HG02943 (cell line): Measurements from ENCODE around the gene ARHGAP24.

ENCODE experiments used
- ATAC-seq: cut with Tn5 transposase; IDR thresholded peaks from one replicate; pipeline ENCODE4 v1.9.1; 2021; ENCODE audit warnings: mild to moderate bottlenecking, low read depth, moderate library complexity; ENCODE audit not compliant: unreplicated experiment

Gene ARHGAP24

DNA sequence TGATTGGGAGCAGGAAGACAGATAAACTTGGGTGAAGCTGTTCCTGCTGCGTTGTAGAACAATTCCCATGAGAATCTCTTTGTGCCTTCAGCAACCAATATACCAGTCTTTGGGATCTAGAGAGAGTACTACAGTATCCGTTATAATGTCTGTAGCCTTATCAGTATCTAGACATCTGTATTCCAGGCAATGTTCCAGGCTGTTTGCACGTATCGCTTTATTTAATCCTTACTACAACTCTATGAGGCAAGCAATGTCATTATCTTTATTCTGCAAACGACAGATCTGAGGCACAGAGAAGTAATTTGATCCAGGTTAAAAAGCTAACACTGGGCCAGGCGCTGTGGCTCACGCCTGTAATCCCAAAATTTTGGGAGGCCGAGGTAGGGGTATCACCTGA, 251.6 kb downstream of the ARHGAP24 start:
- no peak for ATAC-seq

DNA sequence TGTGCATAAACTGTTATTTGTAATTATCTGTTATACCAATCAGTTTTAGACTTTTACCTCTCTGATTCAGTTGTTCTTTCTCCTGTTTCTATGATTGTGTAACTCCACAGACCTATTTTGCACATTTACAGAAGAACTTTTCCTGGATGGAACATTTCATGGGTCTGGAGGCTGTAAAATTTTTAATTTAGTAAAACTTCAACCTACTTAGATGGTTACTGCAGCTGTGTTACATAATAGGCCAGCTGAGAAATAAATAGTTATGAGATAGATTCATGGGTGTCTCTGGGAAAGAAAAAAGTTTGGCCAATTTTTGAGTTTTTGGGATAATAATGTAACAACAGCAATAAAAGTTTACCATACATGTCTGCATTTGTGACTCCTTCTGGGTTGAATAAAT, 253.5 kb downstream of the ARHGAP24 start:
- ATAC-seq: no peak

DNA sequence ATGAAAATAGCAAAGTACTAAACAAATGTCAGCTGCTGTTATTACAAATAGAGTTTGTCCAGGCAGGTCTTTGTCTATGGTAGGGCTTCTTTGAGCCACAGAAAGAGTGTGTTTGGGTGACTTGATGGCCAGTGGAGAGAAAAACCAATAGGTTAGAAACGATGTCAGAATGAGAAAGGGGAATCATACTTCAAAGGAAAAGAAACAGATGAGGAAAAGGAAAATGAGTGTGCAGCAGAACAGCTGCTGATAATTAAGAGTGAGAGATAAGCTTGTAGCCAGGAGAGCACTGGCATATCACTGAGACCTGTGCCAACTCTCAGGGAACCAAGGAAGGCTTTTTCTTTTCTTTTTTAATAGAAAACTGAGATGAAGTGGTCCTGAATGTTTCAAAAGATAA, 257.2 kb downstream of the ARHGAP24 start:
- no peak for ATAC-seq

DNA sequence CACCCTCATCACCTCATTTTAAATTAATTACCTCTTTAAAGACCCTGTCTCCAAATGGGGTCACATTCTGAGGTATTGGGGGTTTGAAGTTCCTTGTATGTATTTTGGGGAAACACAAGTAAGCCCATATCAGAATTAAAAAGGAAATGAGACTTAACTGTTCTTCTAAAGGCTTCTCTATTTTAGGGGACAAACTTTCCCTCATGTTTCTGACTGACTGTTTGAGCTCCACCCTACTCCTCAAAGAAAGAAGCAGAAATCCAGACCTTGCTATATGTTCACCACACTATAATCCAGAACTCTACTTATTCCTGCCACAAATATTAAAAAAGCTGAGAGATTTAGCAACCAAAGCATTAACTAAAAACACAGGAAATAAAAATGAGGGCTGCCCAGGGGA, 258.8 kb downstream of the ARHGAP24 start:
- ATAC-seq: no peak

DNA sequence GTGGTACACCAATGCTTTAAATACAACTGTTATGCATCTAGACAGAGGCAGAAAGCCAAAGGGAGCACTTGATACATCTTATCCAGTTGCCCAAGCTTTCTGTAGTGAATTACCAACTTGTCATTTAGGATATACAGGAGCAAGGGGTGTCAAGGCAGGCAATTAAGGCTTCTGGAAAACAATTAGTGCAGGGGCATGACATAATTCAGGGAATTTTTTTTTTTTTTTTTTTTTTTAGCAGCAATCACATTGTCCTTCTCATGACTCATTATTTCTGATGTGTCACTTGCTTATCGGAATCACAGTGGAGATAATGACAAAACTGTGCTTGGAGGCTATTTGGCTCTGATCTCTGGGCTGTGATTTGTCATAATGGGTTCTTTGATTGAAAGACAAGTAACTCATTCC, 259.5 kb downstream of the ARHGAP24 start:
- no peak for ATAC-seq

DNA sequence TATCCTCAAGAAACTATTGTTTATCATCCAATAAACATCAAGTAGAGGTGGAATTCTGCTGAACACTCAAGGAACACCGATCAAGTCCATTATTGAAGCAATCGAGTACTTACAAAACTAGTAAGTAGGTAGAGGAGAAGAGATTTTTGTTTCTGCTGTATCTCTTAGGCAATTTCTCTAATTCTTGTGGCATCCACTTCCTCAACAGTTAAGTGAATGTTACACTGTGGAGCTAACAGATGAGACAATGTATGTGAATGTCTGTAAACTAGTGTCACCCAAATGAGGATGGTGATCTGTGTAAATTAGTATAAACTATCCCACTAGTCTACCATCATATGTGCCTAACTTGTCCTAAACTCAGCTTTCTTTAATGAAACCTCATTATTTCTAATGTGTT, 261.6 kb downstream of the ARHGAP24 start:
- ATAC-seq: no peak

DNA sequence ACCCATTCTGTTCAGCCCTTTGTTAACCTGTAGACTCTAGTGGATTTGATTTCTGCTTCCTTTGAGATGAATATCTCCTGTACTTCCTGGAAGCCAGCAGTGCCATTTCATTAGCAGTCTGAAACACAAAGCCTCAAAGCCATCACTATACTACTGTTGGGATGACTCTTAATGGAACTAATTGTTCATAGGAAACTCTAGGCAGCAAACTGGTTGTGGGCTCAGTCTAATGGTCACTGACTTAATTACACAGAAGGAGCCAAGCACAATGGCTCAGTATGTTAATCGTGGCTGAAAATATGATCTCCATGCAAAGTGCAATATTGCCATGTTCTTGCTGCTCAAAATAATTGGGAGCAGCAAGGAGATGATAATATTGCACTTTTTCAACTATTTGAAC, 262.3 kb downstream of the ARHGAP24 start:
- no peak for ATAC-seq

DNA sequence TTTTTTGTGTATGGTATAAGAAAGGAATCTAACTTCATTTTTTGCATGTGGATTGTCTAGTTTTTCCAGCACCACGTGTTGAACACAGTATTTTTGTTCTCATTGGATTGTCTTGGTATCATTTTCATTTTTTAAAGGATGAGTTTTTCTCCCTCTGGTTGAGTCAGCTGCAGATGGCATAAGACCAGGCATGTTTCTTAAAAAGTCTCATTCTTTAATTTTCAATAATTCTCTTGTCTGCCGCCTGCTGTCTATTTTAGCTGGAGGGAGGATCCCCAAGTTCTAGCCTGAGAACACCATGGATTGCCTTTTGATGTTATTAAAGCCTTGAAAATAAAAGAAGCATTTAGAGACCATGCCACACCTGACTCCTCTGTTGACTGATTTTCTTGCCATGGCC, 263.8 kb downstream of the ARHGAP24 start:
- no peak for ATAC-seq

DNA sequence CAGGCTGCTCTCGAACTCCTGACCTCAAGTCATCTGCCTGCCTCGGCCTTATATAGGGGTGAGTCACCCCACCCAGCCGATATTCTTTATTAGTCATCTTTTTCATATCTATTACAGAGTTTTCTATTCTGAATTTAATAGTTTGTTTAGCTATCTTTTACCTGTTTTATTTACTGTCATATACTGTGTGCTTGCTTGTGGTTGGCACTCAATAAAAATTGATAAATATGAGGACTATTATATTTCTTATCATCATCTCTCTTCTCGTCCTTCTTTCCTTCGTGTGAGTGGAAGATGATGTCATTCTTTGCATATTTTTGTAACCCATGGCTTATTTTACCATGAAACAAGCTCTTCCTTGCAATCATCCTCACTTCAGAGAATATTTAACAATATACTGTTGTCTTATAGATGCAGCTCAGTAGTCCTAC, 265.5 kb downstream of the ARHGAP24 start:
- ATAC-seq: no peak

DNA sequence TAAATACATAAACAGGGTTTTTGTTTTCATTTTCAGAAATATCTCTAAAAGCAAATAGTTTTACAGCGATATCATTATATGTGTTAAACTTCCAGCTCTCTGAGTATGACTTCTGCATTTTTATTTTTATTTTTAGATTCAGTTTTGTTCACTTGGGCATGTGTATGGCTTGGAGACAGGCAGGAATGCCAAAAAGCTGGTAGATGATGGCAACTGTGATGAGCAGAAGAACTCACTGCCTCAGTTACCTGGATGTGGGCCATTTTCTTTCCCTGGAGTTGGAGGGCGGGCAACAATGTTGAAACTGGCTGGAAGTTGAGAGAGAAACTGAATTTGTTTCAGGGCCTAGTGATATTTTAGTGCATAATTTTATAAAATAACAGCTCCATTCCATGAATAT, 266.4 kb downstream of the ARHGAP24 start:
- no peak for ATAC-seq

DNA sequence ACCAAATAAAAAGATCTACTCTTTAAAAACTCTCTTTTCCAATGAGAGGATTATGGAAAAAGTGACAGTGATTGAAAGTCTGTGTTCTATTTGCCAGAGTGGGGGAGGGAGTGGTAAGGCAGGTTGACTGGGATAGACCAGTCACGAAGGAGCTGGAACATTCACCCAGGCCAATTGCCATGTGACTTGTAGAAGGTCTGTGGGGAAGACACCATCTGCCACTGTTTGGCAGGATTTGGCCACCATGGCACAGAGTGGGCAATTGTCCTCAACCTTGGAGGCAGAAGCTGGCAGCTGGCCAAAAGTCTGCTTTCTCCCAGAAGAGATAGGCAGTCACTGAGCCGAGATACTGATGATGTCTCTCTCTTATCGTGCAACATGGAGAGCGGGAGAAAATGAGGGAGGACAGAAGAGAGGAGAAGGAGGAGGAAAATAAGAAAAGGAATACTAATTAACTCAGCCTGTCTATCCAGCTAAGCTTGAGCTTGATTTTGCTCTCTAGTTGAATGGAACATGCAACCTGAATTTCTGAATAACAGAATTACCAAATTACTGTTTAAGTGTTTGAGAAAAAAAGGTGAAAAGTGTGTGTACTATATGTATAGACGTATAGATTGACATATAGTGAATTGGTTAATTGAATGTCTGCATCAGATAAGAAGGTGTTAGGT, 267.1 kb downstream of the ARHGAP24 start:
- no peak for ATAC-seq

DNA sequence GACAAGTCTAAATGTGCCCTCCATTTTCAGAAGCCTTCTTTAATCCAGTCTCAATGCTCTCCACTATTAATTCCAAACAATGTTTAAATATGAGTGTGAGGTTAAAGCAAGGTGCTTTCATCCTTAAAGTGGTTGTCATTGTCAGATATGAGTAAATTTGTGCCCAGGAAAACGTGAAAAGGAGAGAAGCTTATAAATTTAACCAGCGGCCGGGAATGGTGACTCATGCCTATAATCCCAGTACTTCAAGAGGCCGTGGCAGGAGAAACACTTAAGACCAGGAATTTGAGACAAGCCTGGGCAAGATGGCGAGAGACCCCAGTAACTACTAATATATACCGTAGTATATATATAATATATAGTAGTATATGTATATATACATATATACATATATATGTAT, 270.0 kb downstream of the ARHGAP24 start:
- no peak for ATAC-seq

DNA sequence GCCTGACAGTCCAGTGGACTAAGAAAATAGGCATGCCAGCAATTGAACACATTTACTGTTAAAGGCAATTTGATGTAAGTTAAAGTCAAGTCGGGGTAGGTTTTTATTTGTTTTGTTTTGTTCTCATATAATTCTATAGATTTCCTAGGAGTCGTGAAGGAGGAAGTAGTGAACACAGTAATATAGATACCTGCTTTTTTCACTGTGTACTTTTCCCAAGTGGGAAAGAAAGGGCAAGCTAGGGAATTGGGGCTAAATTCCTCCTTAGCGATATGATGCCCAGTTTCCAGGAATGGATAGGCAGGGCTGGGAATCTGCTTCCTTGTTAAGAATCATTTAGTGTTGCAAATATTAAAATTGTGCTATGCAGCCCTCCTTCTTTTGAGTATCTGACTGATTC, 271.0 kb downstream of the ARHGAP24 start:
- ATAC-seq: no peak

DNA sequence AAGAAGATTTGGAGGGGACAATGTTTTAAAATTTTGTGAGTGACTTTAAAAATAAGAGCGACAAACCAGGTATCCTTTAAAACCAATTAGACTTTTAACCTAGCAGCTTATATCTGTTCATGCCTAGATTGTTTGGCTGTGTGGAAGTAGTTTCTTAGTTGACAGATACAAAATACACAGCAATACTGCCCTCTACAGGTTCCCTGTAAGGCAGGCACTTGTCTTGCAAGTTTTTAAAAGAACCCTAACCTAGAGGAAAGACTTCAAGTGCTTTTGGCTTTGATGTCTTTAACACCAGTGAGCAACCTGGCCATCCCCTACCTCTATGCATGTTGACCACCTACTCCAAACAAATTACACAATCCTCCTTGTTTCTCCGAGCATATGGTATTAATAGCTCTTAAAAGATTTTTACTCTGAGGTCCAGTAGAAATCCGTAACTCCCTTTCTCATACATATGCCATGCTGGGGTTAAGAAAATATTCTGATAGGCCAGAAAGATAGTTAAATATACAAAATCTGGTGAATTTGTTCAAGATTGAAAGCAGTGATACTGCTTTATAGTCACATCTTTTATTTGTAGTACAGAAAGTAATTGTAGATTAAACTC, 273.0 kb downstream of the ARHGAP24 start:
- ATAC-seq: peak; percentile 60

DNA sequence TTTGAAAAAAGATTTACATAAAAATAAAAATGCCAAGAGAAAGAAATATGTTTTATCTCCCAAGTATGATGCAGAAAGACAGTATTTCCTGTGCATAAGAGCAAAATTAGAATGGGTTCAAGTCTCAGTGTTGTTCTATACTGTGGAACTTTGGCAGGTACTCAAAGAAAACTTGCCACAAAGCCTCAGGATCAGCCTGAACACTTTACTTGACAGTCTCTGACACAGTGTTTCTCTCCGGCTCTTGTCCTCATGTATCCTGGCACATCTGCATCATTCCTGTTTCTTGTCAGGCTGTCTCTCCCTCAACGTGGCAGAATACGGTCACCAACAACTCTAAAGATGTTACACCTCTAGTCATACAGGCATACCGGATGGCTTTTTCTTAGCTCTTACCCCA, 273.7 kb downstream of the ARHGAP24 start:
- ATAC-seq: no peak

DNA sequence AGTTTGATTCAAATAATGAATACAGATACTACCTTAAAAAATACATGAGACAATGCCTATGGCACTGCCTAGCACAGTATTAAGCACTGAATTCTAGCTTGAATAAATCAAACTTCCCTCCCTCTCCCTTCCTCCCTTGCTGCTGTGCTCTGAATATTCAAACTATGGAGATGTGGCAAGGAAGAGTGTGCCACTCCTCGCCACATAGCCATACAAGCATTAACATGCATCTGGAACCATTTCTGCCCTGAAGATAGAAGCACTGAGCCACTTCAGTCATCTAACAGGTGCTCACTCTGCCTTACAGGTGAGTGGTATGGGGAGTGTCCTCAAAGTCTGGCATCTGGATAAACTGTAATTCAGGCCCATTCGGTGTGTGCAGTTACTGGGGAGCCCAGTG, 276.9 kb downstream of the ARHGAP24 start:
- ATAC-seq: no peak

DNA sequence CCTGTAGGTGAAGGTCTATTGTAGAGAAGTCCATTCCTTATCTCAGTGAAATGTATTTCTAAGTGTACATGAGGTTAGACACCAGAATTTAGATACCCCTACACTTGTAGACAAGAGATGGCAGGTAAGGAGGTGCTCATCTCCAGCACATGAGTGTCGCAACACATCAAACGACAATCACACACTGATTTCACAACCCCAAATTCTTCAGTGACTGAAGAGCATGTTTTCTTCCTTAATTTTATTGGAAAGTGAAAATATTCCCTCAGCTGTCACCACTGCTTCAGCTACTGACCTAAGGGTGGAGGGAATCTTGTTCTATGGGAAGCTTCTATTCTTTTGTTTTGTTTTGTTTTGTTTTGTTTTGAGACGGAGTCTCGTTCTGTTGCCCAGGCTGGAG, 280.3 kb downstream of the ARHGAP24 start:
- ATAC-seq: no peak

DNA sequence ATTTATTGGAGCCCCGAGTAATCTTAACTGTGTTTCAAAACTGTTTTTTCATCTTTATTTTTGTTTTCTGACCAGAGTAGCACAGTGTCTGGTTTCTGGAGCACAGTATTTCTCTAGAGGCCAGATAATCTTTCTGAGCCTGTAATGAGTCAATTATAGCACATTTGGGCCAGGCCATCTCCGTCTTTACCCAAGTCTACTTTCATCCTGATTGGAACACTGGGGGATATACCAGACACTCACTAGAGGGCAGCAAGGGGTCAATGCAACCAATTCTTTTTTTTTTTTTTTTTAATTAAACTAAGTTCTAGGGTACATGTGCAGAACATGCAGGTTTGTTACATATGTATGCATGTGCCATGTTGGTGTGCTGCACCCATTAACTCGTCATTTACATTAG, 282.0 kb downstream of the ARHGAP24 start:
- ATAC-seq: no peak

DNA sequence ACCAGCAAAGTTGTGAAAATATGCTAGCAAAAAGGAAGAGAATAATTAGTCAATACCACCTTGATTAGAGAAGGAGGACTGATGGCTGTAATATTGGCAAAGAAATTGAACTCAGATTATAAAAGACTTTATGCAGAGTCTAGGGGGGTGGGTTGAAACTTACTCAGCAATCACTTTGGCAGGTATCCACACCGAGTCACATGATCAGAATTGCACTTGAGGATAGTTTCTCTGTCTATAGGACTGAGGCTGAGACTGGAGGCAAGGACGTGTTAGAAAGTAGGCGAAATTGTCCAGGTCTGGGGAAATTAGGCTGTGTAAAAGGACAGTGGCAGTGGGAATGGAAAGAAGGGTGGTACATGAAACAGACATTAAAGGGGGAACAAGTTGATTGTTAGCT, 284.4 kb downstream of the ARHGAP24 start:
- no peak for ATAC-seq

DNA sequence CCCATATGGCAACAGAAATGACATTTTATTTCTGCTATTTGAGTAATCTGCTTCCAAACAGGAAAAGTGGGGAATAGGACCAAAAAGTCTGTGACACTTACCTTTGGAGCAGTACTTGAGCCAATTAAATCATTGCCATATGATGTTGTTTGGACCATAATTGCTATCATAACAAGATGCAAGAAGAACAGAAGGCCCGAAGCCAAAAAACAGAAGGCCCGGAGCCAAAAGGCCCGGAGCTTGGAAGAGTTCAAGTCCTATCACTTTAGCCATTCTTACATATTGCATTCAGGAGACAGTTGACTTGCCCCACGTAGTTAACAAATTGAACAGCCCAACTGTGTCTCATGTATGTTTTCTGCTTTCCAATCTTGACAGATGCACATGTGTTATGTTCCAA, 285.6 kb downstream of the ARHGAP24 start:
- ATAC-seq: no peak

DNA sequence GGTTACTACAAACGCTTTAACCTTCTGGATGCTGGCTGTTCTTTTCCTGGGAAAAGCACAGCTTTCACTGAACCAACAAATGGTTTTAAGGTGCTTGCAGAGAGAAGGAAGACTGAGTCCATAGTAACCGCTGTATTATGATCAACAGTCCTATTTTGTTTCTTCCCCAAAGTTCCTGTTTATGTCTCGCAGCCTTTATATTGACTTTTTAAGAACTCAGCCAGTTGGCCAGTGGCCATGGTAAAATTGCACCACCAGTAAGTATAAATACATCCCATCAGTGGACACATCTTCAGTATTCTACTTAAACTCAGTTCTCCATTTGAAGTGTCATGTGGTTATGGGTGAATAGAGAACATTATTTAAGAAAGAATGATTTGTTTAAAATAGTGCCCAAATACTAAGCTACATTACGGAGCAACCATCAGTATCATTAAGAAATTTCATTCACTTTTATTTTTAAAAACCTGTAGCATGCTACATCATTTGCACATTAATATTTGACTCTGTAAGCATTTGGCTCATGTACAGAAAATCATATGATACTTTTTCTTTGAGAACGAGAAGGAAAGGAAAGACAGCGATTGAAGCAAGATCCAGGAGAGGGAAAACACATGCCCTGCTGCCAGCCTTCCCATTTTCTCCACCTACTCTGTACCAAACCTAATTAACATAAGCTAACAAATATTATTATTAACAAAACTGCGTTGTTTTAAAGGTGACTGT, 287.0 kb downstream of the ARHGAP24 start:
- no peak for ATAC-seq

DNA sequence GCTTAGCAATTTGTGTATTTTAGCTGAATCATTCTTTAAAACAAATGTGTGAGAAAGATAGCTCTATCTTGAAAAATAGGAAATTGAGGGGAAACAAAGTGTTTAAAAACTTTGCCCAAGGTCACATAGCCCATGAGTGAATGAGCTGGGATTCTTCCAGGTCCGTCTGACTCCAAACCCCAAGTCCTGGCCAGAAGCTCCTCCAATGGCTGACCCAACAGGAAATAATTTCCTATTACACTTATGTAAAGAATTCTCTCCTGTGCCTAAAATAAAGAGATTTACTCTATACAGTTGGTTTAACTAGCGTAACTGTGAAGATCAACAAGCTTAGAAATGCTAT, 287.6 kb downstream of the ARHGAP24 start:
- no peak for ATAC-seq
